HG02973 (cell line): Measurements from ENCODE around the gene ADGRL3.
"Not testable (repeated sequence)": the region's sequence is repeated elsewhere in the genome, so short reads cannot be mapped to it uniquely, and the experiment has no call there.

ENCODE experiments used
- ATAC-seq: cut with Tn5 transposase; IDR thresholded peaks from one replicate; pipeline ENCODE4 v1.9.1; 2021; ENCODE audit warnings: moderate library complexity; ENCODE audit not compliant: unreplicated experiment

ADGRL3 gene

DNA sequence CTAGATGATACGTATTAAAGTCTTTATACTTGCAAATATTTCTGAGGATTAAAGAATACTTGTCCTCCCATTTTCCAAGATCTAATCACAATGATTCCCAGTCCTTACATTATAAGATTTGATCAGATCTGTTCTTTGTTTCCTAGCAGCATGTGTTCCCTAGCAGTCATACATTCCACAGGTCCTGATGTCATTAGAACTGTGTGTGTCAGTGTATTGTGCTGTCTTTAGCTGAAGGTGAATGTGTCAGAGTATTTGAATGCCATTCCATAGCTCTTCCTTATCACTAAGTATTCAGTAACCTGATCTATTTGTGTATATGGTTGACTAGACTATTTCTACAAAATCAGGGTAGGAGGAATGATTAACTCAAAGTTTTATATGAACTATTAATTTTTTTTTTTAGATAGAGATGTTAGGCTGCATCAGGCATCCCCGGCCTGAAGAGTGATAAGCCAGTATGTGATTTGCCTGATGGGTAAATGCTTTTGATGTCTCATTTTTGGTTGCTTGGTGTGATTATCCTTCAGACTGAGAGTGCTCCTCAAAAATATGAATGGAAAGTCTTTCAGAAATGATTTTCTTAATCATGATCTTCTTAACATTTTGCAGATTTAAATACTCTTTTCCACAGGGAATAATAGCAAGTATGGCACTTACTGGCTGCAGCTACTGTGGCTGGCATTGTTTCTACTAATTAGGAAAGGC lies 4.4 kb downstream of the ADGRL3 start:
- ATAC-seq = no peak

DNA sequence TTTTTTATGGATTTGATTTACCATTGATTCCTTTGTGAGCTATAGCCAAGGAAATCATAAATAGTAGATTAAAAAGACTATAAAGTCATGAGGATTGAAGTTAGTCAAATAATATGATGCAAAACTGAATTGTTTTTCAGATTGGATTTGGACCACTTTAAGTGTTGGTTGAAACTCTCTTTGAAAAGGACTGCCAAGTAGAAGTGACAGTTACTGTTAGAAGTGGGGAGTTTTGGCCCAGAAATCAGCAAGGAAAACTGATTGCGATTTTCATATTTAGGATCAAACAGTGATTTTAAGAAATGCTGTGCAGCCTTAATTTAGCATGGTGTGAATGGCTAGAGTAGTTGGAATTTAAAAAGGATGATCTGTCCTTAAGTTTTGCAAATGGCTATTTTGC lies 4.9 kb downstream of the ADGRL3 start:
- no peak for ATAC-seq

DNA sequence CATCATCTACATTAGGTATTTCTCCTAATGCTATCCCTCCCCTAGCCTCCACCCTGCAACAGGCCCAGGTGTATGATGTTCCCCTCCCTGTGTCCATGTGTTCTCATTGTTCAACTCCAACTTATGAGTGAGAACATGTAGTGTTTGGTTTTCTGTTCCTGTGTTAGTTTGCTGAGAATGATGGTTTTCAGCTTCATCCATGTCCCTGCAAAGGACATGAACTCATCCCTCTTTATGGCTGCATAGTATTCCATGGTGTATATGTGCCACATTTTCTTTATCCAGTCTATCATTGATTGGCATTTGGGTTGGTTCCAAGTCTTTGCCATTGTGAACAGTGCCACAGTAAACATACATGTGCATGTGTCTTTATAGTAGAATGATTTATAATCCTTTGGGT lies 7.0 kb downstream of the ADGRL3 start:
- not testable (repeated sequence) for ATAC-seq

DNA sequence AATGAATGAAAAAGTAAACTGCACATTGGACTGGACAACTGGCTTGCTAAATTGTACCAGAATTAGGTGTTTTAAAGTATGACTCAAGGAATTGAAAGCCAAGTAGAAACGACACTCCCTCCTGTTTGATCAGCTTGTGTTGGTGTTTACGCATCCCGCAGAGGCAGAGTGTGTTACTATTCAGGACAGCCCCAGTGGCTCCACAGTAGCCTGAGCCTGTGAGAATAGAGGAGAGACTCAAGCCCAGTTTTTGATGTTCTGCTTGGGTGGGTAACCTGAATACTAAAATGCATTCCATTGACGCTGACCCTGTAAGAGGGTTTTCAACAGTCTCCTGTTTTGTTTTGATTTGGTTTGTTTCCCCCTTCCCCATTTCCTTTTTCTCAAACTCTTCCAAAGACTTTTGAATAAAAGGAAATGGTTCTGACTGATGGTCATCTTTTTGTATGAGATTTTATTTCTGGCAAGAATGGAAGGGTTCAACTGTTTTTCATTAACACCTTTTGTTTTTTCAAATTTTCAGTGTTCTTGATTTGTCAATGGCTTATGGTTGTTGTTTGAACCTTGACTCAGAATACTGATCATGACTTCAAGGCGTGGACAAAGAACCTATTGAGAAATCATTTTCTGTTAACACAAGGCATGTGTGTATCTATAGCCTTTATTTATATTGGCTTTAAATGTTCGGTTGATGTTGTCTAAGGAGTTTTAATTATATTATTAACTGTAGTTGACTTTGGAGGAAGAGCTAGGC lies 10.2 kb downstream of the ADGRL3 start:
- no peak for ATAC-seq

DNA sequence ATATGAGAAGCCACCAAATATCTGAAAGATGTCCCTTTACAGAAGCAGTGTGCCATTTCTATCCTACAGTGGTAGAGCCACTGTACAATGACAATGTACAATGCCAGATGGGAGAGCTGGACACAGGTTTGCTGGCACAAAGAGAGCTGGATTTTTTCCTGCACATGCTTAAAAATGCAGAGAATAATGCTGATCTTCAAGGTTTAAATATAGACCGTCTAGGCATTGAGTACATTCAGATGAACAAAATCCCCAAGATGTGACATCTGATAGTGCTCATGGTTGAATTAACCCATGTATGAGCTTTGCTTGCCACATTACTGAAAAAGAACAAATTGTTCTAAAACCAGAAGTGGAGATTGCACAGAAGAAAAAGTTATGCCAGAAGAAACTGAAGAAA lies 11.7 kb downstream of the ADGRL3 start:
- no peak for ATAC-seq

DNA sequence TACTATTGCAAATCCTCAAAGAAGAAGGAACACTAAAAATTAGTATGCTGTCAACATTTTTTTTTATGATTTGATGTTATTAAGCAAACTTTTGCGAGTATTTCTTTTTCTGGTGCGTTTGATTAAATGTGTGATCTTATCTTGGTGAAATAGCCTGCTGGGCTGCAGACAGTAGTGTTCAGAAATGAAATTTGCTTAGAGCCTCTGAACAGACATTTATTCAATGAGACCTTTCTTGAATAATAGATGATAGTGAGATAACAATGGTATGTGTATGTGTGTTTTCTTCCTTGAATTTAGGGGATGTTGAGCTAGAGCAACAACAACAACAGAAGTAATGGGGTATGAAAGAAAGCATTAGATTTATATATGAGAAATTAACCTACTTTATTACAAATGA lies 12.7 kb downstream of the ADGRL3 start:
- ATAC-seq = no peak

DNA sequence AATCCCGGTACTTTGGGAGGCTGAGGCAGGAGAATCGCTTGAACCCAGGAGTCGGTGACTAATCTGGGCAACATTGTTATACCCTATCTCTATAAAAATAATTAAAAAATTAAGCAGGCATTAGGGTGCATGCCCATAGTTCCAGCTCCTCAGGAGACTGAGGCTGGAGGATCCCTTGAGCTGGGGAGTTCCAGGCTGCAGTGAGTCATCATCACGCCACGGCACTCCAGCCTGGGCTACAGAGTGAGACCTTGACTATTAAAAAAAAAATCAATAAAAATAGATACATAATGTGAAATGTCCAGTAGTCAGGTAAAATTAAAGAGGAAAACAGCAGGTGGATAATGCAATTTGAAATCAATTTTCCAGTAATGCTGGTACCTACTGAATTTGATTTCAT lies 14.6 kb downstream of the ADGRL3 start:
- no peak for ATAC-seq

DNA sequence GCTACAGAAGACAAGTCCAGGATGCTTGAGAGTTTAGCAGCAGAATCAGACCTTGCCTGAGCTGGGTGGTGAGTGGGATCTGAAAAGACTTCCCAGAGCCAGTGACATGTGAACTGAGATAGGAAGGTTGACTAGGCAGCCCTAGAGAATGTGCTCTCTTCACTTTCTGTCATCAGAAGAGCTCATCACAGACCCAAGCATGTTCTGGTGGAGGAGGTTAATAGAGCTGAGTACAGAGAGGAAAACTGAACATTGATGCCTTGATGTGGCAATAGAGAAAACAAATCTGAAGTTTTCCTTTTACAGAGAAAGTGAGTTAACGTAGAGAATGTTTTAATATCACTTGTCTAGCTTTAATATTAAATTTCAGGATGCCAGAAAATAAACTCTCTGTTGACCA lies 17.1 kb downstream of the ADGRL3 start:
- ATAC-seq = no peak

DNA sequence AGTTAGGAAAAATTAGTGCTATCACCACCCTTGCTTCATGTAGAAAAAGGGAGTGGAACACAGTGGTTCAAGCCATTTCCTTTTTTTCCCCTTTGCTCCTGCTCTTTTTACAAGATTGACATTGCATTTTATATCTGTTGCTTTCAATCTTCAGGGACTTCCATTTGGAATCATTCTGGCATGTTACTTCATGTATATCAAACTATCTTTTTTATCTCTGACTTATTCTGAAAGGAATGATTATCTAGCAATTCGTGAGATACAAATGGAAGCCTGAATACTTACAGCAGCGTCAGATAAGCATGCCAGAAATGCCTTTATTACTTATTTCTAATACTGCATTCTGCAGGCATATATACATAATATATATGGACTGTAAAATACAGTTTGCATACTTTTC lies 20.4 kb downstream of the ADGRL3 start:
- no peak for ATAC-seq

DNA sequence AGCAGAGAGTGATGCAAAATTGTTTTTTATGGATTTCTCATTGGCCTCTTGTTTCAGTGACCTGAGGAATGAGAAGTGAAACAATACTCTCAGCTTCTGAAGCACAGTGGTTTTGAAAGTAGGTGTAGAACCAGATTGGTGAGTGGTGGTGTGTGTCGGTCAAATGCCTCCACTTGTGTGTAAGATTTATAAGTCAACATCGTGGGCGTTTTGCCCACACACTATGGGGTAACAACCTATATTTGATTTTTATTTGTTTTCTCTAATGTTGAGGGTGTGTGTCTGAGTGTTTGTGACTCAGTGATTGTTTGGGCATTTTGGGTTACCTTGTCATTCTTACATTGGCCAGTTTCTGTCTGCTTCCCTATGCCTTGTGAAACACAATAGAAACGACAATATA lies 23.3 kb downstream of the ADGRL3 start:
- ATAC-seq = no peak

DNA sequence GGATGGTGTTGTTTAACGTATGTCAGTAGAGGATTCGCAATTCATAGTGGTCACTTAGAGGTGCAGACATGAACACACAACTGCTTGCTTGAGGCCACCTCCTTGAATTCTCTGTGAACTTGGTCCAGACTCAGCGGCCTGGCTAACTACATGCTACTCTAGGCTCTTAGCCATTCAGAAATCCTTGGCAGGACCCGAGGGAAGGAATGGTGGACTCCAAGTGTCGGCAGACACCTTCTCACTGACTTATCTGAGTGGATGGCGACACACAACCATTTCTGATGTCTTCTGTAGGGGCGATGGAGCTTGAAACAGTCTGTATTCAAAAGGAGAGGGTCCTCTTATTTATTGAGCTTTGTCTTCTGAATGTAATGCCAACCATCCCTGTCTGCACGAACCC lies 24.4 kb downstream of the ADGRL3 start:
- no peak for ATAC-seq

DNA sequence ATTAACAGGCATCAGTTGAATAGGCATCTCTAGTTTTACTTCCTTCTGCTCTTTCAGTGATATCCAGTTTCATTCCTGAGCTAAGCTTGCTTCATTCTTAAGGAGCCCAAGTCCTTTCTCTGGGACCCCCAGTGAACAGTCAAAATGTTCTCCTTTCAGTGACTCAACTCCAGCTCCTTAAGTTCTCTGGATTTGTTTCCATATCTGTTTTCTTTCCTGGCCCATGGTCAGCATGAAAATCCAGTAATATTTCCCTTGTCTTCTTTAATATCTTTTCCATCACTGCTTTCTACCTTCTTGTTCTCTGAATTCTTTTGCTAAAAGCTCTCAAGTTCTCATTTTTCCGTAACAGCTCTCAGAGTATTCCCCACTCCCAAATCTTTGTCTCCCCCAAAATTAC lies 25.5 kb downstream of the ADGRL3 start:
- no peak for ATAC-seq

DNA sequence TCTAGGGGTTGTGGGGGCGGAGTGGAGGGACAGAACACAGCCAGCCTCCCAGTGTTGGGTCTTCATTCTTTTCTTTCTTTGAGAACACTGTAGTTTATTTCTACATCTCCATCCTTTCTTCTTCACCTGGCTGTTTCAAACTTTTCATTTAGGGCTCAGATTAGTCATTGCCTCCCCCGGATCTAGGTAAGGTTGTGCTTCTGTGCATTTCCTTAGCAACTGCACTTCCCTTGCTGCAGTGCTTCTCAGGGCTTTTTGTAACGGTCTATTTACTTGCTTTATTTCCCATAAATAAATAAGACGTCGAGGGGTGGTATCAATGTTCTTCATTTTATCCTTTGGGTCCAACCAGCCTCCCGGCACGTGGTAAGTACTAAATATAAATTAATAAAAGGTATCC lies 31.3 kb downstream of the ADGRL3 start:
- ATAC-seq = no peak

DNA sequence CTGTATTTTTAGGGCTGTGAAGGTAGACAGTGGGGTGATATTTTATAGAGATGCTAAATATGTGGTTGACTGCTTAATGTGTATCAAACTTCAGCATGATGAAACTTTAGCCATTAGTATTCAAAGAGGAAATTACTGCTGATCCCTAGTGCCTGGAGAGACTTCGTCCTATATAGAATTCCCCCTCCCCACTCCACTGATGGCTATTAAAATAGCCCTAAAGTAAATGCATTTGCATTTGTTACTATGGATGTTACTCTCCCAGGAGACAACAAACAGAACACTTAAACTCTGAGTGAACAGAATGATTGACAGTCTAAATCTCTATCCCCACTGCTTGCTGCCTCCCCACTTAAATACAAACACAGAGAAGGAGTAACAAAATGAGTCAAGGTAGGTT lies 39.1 kb downstream of the ADGRL3 start:
- ATAC-seq = no peak

DNA sequence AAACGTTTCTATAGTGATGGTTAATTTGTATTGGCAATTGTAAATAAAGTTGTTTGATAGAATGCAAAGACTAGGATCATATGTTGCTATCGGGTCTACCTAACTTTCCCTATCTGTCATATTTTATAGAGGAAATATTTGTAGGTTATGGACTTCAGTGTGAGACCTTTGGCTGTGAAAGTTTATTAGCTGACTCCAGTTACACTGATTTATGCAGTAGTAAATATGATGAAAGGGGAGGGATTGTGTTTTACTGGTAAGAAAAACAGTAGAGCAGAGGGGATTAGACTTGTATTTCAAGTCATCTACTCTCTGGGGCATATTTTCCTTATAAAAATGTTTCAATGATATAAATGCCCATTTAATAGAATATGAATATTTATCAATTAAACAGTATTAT lies 43.8 kb downstream of the ADGRL3 start:
- no peak for ATAC-seq

DNA sequence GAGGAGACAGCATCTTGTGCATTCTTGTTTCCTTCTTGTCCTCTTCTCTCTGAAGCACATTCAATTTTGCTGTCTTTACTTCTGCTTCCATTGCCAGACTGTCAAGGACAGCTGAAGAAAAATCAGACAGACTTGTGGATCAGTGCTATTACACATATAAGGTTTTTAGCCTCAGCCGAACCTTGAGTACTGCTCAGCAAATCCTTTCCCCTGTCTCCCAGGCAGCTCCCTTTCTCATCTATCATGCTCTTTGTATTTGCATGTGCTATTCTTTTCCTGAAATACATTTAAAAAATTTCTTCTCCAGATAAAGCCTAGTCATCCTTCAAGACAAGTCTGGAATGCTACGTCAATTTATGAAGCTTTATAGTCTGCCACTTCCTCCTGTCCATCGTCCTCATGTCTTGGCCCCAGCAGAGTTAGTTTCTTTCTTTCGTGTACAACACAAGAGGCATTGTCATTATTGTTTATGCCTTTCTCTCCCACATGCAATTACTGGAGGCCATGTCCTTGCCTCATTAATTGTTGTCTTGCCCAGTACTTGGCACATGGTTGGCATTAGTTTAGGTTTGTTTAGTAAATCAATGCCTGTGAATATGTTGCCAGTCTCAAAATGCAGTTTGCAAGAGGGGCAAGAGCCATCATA lies 45.1 kb downstream of the ADGRL3 start:
- no peak for ATAC-seq

DNA sequence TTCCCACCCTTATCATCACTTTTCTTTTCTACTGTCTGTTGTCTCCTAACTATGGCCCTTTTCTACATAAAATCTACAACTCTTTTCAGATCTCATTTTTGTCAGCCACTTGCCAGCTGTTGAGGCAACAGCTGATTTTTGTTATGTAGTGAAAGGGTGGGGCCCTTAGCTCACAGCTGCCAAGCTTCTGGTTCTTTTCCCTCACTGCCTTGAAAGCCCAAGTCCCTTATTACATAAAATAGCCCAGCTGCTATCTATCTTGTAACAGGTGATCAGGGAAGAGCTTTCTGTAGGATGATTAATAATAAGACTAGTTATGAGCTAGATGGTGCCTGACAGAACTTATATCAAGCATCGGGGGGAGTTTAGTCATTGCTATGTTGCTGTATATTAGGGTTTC lies 45.9 kb downstream of the ADGRL3 start:
- no peak for ATAC-seq

DNA sequence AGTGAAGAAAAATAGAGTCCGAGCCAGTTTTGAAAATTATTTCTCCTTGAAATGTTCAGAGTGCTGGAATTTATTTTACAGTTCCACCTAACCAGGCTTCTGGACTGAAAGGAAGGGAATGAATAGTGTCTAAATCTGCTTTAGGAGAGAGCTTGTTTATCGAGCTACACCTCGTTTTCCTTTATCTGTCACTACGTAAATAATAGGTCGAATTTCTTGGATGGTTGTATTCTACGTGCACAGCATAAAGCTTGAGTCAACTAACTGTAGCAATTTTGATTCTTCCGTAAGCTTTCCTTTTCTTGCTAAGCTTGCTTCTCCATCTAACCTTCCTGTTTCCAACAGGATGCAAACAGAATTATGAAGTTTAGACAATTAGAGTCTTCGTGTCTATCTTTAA lies 48.6 kb downstream of the ADGRL3 start:
- ATAC-seq = no peak

DNA sequence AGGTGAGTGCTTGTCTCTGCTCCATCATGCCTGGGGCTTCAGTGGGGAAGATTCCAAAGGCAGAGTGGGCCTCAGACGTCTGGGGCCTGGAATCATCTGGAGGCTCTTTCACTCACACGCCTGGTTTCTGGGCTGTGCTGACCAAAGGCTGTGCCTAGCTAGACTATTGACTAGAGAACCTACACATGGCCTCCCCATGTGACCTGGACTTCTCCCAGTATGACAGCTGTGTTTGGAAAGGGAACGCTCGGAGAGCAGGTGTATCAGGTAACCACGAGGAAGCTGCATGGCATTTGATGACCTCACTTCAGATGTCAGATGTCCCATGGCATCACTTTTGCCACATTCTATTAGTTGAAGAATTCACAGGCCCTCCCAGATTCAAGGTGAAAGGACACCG lies 51.0 kb downstream of the ADGRL3 start:
- ATAC-seq = no peak

DNA sequence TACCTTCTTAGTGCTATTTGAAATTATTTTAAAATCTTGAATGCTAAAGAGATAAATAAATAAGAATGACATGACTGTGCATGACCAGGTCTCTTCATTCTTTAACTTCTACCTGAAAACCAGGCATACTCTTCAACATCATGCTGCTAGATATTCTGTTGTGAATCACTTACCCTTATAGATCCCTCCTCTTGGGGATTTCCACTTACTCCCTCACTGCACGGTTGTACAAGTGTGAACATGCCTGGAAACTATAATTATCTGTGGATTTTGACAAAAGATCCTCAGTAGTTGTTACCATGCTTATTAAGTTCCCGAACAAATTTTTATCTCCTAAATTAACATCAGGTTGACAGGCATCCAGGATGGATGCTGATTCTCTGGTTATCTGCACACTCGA lies 54.3 kb downstream of the ADGRL3 start:
- ATAC-seq = no peak

DNA sequence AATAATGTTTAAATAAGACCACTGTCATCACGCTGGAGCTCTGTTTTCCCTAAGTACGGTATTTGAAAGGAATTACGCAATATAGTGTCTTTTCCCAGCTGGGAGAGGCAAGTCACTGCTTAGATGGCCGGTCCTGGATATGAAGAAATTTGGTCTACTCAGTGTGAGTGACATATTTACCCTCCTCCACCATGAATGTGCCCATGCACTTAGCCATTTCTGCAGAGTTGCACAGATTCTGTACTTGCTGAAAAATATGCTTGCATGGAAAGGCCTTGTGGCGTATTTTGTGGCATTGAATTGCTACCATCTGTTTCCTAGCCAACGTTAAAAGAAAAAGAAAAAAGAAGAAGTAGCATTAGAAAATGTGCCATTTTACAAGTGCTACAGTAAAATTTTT lies 73.1 kb downstream of the ADGRL3 start:
- no peak for ATAC-seq

DNA sequence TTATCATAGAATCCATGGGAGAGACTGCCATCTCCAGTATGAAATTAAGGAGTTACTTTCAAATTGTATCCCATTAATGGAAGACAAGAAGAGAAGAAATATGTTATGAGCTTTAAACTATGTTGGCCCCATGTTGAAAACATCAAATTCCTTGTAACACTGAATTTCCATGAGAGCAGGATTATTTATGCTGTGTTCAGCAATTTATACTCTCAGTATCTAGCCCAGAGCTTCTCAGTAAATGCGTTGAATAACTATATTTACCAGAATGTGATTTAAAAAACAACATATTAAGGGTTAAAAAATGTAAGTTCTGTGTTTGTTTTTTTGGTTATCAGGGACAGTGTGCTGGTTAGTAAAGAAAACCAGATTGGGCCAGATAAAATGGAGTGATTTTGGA lies 74.2 kb downstream of the ADGRL3 start:
- ATAC-seq = no peak
